Keratinocyte (primary cell): Measurements from ENCODE around the gene OOEP. TPM values are rescaled to one million over a fixed set of nuclear protein-coding genes. Genes with fewer than 3 reads are reported as not detected.
A peak's percentile ranks its signal among the peaks of the same experiment; 100 is the strongest.

ENCODE experiments used
- DNase-seq: peaks from one replicate; pipeline ENCODE4 v3.0.0-alpha.2; 2011; ENCODE audit warnings: low read depth, missing footprints, low spot score
- FAIRE-seq: peaks from 2 replicates; lab custom pipeline; 2011; peaks lifted over from hg19 to GRCh38; lab: Jason Lieb, UNC
- H2AFZ ChIP-seq: 2 replicates; pipeline ENCODE4 v1.6.0; 2012; ENCODE audit warnings: low read length, control low read depth, inconsistent platforms; ENCODE audit not compliant: control insufficient read depth
- H3K27ac ChIP-seq: 2 replicates; pipeline ENCODE4 v1.5.1; 2011; ENCODE audit warnings: low read length; ENCODE audit not compliant: control insufficient read depth, insufficient read depth
- H3K27me3 ChIP-seq: 3 replicates; pipeline ENCODE4 v1.6.0; 2011; ENCODE audit warnings: low read length; ENCODE audit not compliant: control insufficient read depth, insufficient read depth; ENCODE audit errors: extremely low read depth
- H3K36me3 ChIP-seq, 2 experiments: 2 replicates in 1 of 2; 3 replicates in 1 of 2; pipeline ENCODE4 v1.5.1; 2011; ENCODE audit warnings: low read length in 2 of 2, mild to moderate bottlenecking in 1 of 2; ENCODE audit not compliant: control insufficient read depth in 2 of 2, insufficient read depth in 2 of 2; ENCODE audit errors: extremely low read depth in 1 of 2
- H3K4me1 ChIP-seq: 3 replicates; pipeline ENCODE4 v1.5.1; 2011; ENCODE audit warnings: low read length; ENCODE audit not compliant: control insufficient read depth, insufficient read depth; ENCODE audit errors: extremely low read depth
- H3K4me2 ChIP-seq: 3 replicates; pipeline ENCODE4 v1.6.0; 2011; ENCODE audit warnings: low read depth, low read length; ENCODE audit not compliant: control insufficient read depth, insufficient read depth; ENCODE audit errors: extremely low read depth
- H3K4me3 ChIP-seq, 3 experiments: fragments of 200-600 bp in 1 of 3; sonication (generic) in 1 of 3; 2 replicates in 2 of 3; 3 replicates in 1 of 3; pipeline ENCODE4 v1.5.1; 2011 to 2016; ENCODE audit warnings: low read length in 3 of 3, mild to moderate bottlenecking in 3 of 3, control low read depth in 2 of 3, inconsistent platforms in 1 of 3, low read depth in 1 of 3, mixed read lengths in 1 of 3, mixed run types in 1 of 3, moderate library complexity in 1 of 3; ENCODE audit not compliant: control insufficient read depth in 2 of 3, insufficient read depth in 2 of 3; ENCODE audit errors: extremely low read depth in 1 of 3
- H3K79me2 ChIP-seq: 2 replicates; pipeline ENCODE4 v1.6.0; 2012; ENCODE audit warnings: low read length; ENCODE audit not compliant: control insufficient read depth, insufficient read depth
- H3K9ac ChIP-seq: 3 replicates; pipeline ENCODE4 v1.6.0; 2011; ENCODE audit warnings: low read length; ENCODE audit not compliant: control insufficient read depth, insufficient read depth; ENCODE audit errors: extremely low read depth
- H3K9me1 ChIP-seq: 3 replicates; pipeline ENCODE4 v1.6.0; 2011; ENCODE audit warnings: low read length; ENCODE audit not compliant: control insufficient read depth, insufficient read depth; ENCODE audit errors: extremely low read depth
- H3K9me3 ChIP-seq: 2 replicates; pipeline ENCODE4 v1.5.1; 2012; ENCODE audit warnings: low read depth, low read length; ENCODE audit not compliant: control insufficient read depth
- H4K20me1 ChIP-seq: 3 replicates; pipeline ENCODE4 v1.6.0; 2011; ENCODE audit warnings: low read length; ENCODE audit not compliant: control insufficient read depth, insufficient read depth; ENCODE audit errors: extremely low read depth
- EZH2 ChIP-seq: IDR thresholded peaks from one replicate; pipeline ENCODE4 v1.6.1; 2012; ENCODE audit warnings: inconsistent platforms, mild to moderate bottlenecking, low read length, moderate library complexity
- dilution Hi-C: fragments of 300-500 bp; cut with MboI; formaldehyde crosslinking; loops from one replicate; pipeline ENCODE4 v1.7.0; 2020; ENCODE audit warnings: low sequenced_read_pairs; ENCODE audit not compliant: extremely low pct_ligation_motif_present
- polyA plus RNA-seq, 5 experiments: library from polyadenylated mRNA; depleted of rRNA in 3 of 5; stranded (reverse) in 3 of 5; stranded (forward) in 1 of 5; unstranded in 1 of 5; fragments of >200 nt; gene quantifications; 1 replicate in 1 of 5; 2 replicates in 3 of 5; 3 replicates in 1 of 5; pipeline versions ENCODE4 v1.2.1 to v1.2.3, GENCODE V29; 2011 to 2012; ENCODE audit warnings: missing spikeins in 2 of 5, low read depth in 1 of 5, low replicate concordance in 1 of 5
- TF ChIP-seq, protein P1 (sequence below), 3 experiments: IDR thresholded peaks in 1 of 3; conservative IDR thresholded peaks in 1 of 3; optimal IDR thresholded peaks in 1 of 3; 2 replicates in 2 of 3; 3 replicates in 1 of 3; pipeline versions ENCODE3 to v1.5.1; 2011; ENCODE audit warnings: low read length in 3 of 3, mild to moderate bottlenecking in 3 of 3, moderate library complexity in 2 of 3, control low read depth in 1 of 3, inconsistent platforms in 1 of 3; ENCODE audit not compliant: insufficient read depth in 2 of 3; ENCODE audit errors: extremely low read depth in 1 of 3

Gene OOEP
- polyA plus RNA-seq, 1 donor (not counting 4 experiments of a cell fraction or from before 2014, with no cell fraction given), result 0.08 TPM

DNA sequence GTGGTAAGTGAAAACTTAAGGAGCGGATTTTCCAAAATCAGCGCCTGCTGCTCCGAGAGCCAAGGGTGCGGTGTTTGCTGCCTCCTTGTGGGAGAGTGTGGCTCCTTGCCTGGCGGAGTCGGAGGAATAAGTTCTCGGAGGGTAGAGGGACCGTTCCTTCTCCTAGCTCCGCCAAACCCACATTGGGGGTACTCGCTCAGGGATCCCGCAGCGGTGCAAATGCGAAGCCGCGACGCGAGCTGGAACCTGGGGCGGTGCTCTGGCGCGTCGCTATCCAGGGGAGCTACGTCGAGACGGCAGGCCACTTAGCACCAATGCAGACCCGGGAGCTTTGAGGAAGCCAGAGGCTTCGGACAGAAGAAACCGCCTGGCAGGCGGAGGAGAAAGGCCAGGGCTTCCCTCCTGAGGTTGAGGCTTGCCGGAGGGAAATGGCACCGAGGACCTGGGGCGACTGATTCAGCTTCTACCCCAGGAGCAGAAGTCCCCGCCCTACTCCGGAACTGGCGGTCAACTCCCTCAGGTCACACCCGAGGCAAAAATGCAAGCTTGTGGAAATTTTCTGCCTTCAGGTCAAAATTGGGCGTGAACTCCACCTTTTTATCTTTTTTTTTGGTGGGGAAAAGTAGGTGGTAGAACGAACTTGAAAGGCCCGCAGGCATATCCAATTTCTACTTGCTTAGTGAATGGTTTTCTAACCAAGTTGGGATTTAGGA lies 19.3 kb upstream of the OOEP start:
- H3K27me3 ChIP-seq, result no peaks in the 10 kb centered on the region
- no peaks in the 10 kb centered on the region for H4K20me1 ChIP-seq
- H3K4me1 ChIP-seq, result peaks cover 4% of the 10 kb centered on the region
- peak overlapping the region; percentile 85 for H2AFZ ChIP-seq
- H3K4me2 ChIP-seq, result peak overlapping the region; percentile 81
- H3K27ac ChIP-seq, result peak overlapping the region; percentile 5
- FAIRE-seq, result peak; percentile 49
- H3K9ac ChIP-seq, result peak overlapping the region; percentile 61
- no peaks in the 10 kb centered on the region for H3K9me1 ChIP-seq
- peak overlapping the region; percentile 45 to 65 (median 61) for H3K4me3 ChIP-seq
- no peak for DNase-seq
- H3K36me3 ChIP-seq, result no peaks in the 10 kb centered on the region
- dilution Hi-C loops, result no loop called here
- no peaks in the 10 kb centered on the region for H3K9me3 ChIP-seq
- TF ChIP-seq EZH2, result no peak
- TF ChIP-seq, protein P1, sequence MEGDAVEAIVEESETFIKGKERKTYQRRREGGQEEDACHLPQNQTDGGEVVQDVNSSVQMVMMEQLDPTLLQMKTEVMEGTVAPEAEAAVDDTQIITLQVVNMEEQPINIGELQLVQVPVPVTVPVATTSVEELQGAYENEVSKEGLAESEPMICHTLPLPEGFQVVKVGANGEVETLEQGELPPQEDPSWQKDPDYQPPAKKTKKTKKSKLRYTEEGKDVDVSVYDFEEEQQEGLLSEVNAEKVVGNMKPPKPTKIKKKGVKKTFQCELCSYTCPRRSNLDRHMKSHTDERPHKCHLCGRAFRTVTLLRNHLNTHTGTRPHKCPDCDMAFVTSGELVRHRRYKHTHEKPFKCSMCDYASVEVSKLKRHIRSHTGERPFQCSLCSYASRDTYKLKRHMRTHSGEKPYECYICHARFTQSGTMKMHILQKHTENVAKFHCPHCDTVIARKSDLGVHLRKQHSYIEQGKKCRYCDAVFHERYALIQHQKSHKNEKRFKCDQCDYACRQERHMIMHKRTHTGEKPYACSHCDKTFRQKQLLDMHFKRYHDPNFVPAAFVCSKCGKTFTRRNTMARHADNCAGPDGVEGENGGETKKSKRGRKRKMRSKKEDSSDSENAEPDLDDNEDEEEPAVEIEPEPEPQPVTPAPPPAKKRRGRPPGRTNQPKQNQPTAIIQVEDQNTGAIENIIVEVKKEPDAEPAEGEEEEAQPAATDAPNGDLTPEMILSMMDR (optimal IDR thresholded peaks at IDR 0.05 in 1 of 3, IDR thresholded peaks at IDR 0.05 in 1 of 3, conservative IDR thresholded peaks at IDR 0.05 in 1 of 3; ENCODE audit: extremely low read depth in 1 of 3, insufficient read depth in 2 of 3, low read length in 3 of 3), result peak; percentile 79 to 87 (median 86)
- no peaks in the 10 kb centered on the region for H3K79me2 ChIP-seq

DNA sequence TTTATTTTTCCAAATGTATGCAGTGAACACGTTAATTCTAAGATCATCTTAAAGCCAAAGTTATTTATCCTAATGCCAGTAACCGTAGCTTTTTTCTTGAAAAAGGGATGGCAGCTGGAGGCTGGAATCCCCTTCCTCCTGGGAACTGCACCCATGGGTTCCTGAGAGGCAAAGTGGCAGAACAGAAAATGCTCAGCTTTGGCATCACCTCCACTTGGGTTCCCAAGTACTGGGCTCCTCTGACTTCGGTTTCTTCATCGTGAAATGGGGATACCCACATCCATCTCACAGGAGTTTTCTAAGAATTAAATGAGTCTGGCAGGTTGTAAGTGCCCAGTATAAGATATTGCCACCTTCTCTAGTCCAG lies 18.7 kb upstream of the OOEP start:
- DNase-seq, result no peak
- dilution Hi-C loops, result no loop called here
- Histone ChIP-seq H3K27me3 (no peaks in the 10 kb centered on the region), H3K9me3 (no peaks in the 10 kb centered on the region), H3K27ac (no peak overlapping the region), H3K9ac (peak overlapping the region; percentile 61), H3K79me2 (no peaks in the 10 kb centered on the region), H3K9me1 (no peaks in the 10 kb centered on the region), H3K4me3 (peak overlapping the region; percentile 45 to 65 (median 61)), H3K4me2 (peak overlapping the region; percentile 81), H3K4me1 (peaks cover 4% of the 10 kb centered on the region), H2AFZ (peak overlapping the region; percentile 85), H3K36me3 (no peaks in the 10 kb centered on the region), H4K20me1 (no peaks in the 10 kb centered on the region)
- peak; percentile 44 for FAIRE-seq
- TF ChIP-seq, protein P1 (optimal IDR thresholded peaks at IDR 0.05 in 1 of 3, IDR thresholded peaks at IDR 0.05 in 1 of 3, conservative IDR thresholded peaks at IDR 0.05 in 1 of 3; ENCODE audit: extremely low read depth in 1 of 3, insufficient read depth in 2 of 3, low read length in 3 of 3), result no peak
- TF ChIP-seq EZH2, result no peak
